ENCODE measurements around the gene NAXD. TPM values are rescaled to one million over a fixed set of nuclear protein-coding genes. Genes with fewer than 3 reads are reported as not detected.

NAXD gene
- total RNA-seq, 4 donors from 2014 or later = 20.4 to 25.8 (median 24.2) TPM

- TF ChIP-seq, protein P1, sequence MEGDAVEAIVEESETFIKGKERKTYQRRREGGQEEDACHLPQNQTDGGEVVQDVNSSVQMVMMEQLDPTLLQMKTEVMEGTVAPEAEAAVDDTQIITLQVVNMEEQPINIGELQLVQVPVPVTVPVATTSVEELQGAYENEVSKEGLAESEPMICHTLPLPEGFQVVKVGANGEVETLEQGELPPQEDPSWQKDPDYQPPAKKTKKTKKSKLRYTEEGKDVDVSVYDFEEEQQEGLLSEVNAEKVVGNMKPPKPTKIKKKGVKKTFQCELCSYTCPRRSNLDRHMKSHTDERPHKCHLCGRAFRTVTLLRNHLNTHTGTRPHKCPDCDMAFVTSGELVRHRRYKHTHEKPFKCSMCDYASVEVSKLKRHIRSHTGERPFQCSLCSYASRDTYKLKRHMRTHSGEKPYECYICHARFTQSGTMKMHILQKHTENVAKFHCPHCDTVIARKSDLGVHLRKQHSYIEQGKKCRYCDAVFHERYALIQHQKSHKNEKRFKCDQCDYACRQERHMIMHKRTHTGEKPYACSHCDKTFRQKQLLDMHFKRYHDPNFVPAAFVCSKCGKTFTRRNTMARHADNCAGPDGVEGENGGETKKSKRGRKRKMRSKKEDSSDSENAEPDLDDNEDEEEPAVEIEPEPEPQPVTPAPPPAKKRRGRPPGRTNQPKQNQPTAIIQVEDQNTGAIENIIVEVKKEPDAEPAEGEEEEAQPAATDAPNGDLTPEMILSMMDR (IDR thresholded peaks at IDR 0.05) = no peak
- ATAC-seq (ENCODE audit: low FRiP score) = no peak
These were observed 68.6 kb downstream of the NAXD start for GRCh38 chr13:110683921-110684320.

DNA sequence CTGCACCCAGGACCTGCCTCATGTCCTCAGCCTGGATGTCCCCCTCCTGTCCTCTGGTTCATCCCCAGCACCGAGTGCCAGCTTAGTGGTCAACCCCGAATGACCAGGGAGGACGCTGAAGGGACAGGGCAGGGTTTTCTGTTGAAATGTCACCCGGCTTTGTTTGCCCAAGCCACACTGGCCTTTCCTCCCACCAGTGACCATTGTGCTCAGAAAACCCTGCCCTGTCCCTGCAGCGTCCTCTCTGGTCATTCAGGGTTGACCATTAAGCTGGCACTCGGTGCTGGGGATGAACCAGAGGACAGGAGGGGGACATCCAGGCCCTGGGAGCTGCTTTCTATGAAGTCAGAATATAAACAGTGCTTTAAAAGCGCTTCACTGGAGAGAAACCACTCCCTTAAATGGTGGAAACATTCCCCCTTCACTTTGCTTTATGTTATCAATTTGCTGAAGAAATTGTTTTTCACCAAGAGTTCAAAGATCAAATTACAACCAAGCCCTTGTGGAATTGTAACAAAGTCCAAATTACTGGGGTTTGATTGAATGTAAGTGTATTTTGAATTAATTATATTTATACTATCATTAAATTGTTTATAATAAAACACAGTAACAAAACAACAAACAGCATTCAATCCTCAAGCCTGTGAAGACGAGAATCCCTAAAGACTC lies 69.2 kb downstream of the NAXD start:
- DNase-seq (ENCODE audit: low spot score) = no peak
- no peak for ATAC-seq (ENCODE audit: low FRiP score)
- TF ChIP-seq, protein P1 (IDR thresholded peaks at IDR 0.05) = no peak

More at GRCh38 chr13:110683921-110684320, 68.6 kb downstream of the NAXD start:
- DNase-seq (ENCODE audit: low spot score) = no peak

GRCh38 chr13:110685305-110686020 lies 70.1 kb downstream of the NAXD start:
- ATAC-seq (ENCODE audit: low FRiP score) = no peak
- no peak for DNase-seq (ENCODE audit: low spot score)
- TF ChIP-seq, protein P1 (IDR thresholded peaks at IDR 0.05) = no peak

GRCh38 chr13:110687736-110688135 lies 72.4 kb downstream of the NAXD start:
- TF ChIP-seq, protein P1 (IDR thresholded peaks at IDR 0.05) = no peak
- DNase-seq (ENCODE audit: low spot score) = no peak
- ATAC-seq (ENCODE audit: low FRiP score) = no peak

DNA sequence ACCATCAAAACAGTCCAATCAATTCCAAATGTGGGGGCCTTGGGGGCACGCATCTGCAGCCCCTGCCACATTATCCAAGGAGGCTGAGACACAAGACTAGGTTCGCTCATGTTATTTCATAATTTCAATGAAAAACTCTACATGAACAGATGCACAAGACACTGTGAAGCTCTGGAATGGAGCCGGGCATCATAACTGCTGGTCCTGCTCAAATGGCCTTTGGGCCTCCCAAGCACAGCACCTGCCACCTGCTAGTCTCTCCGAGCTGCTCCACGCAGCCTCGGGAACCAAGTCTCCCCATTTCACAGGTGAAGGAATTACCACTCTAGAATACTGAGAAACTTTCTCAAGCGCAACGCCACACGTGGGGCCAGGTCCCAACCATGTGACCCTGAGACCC lies 73.7 kb downstream of the NAXD start:
- no peak for DNase-seq (ENCODE audit: low spot score)
- ATAC-seq (ENCODE audit: low FRiP score) = no peak
- TF ChIP-seq, protein P1 (IDR thresholded peaks at IDR 0.05) = no peak

Other genes starting within 250 kb of the NAXD start
- 10 to 100 TPM; 34.7 to 67.9 (median 49.4) TPM for gene RAB20, start 53.8 kb upstream of the NAXD start, total RNA-seq
- 100 to 1,000 TPM in 1 of 4 donors, 10 to 100 TPM in 3; 40.0 to 398 (median 65.2) TPM for gene CARS2, start 90.6 kb downstream of the NAXD start, total RNA-seq
- 10 to 100 TPM; 14.9 to 56.6 (median 20.8) TPM for gene ING1, start 98.2 kb downstream of the NAXD start, total RNA-seq

All from omental fat pad (tissue), 4 donors.